Testis (tissue), 5 donors: ENCODE data around the gene GRIN2D. TPM values are rescaled to one million over a fixed set of nuclear protein-coding genes. Genes with fewer than 3 reads are reported as not detected.

ENCODE experiments used
- DNase-seq: peaks from one replicate; pipeline ENCODE4 v3.0.0-alpha.2; 2019
- H3K27ac ChIP-seq, 2 donors: fragments of 200-600 bp; sonication (generic); one replicate each; pipeline ENCODE4 v1.5.1; 2019
- H3K27me3 ChIP-seq: fragments of 200-600 bp; sonication (generic); one replicate; pipeline ENCODE4 v1.5.1; 2019
- H3K36me3 ChIP-seq: fragments of 200-600 bp; sonication (generic); one replicate; pipeline ENCODE4 v1.5.1; 2017; ENCODE audit warnings: low read depth; ENCODE audit errors: missing control alignments
- H3K4me1 ChIP-seq: fragments of 200-600 bp; sonication (generic); one replicate; pipeline ENCODE4 v1.5.1; 2019
- H3K4me3 ChIP-seq, 2 donors: fragments of 200-600 bp; sonication (generic); one replicate each; pipeline ENCODE4 v1.5.1; 2017 to 2019
- H3K9me3 ChIP-seq: fragments of 200-600 bp; sonication (generic); one replicate; pipeline ENCODE4 v1.5.1; 2017
- POLR2A ChIP-seq: fragments of 450-650 bp; IDR thresholded peaks from one replicate; pipeline ENCODE4 v1.6.1; 2017; ENCODE audit warnings: antibody characterized with exemption, mild to moderate bottlenecking, moderate library complexity
- WGBS, 2 donors: methylation state at CpG; one replicate each; pipeline ENCODE4 v1.1.5; 2018; 5-methylcytosine and 5-hydroxymethylcytosine counted together
- intact Hi-C: fragments of 100-400 bp; cut with DNase I; formaldehyde crosslinking; loops from one replicate; pipeline ENCODE4 v1.15.1; 2023; ENCODE audit warnings: low total_unique reads
- long read RNA-seq, 2 donors: transcript quantifications; one replicate each; lab custom pipeline, GENCODE V29; 2026
- polyA plus RNA-seq: library from polyadenylated mRNA; stranded (reverse); fragments of 350-450 nt; fragmentation: Illumina TruSeq; extraction: RNeasy Lipid Tissue Mini Kit (QIAGEN cat#74804); gene quantifications from one replicate; pipeline ENCODE4 v1.2.3, GENCODE V29; 2014; ENCODE audit warnings: low read depth, low replicate concordance; ENCODE audit not compliant: insufficient read depth
- total RNA-seq, 2 donors: library from RNA; depleted of rRNA; stranded (reverse); fragments of >200 nt; gene quantifications; one replicate each; pipeline ENCODE4 v1.2.3, GENCODE V29; 2016
- TF ChIP-seq, protein P1 (sequence below), 3 experiments: fragments of 450-650 bp in 2 of 3; fragments of 200-600 bp in 1 of 3; sonication (generic) in 1 of 3; IDR thresholded peaks; one replicate each; pipeline ENCODE4 v1.5.1; 2016 to 2019; ENCODE audit warnings: antibody characterized with exemption in 3 of 3, mild to moderate bottlenecking in 2 of 3, moderate library complexity in 1 of 3

Gene GRIN2D
- 1 to 10 TPM; 2.4 to 2.7 TPM for total RNA-seq
- 1.4 TPM for polyA plus RNA-seq
- long read RNA-seq, donor 1 = 0 reads
- long read RNA-seq, donor 2 = 0 reads

GRCh38 chr19:48393559-48394330 is at the start of gene GRIN2D:
Gene GRIN2D, plus strand, starts transcription at chr19:48393668. Its CDS starts 4,725 bp downstream, at chr19:48398393.
- TF ChIP-seq, protein P1, sequence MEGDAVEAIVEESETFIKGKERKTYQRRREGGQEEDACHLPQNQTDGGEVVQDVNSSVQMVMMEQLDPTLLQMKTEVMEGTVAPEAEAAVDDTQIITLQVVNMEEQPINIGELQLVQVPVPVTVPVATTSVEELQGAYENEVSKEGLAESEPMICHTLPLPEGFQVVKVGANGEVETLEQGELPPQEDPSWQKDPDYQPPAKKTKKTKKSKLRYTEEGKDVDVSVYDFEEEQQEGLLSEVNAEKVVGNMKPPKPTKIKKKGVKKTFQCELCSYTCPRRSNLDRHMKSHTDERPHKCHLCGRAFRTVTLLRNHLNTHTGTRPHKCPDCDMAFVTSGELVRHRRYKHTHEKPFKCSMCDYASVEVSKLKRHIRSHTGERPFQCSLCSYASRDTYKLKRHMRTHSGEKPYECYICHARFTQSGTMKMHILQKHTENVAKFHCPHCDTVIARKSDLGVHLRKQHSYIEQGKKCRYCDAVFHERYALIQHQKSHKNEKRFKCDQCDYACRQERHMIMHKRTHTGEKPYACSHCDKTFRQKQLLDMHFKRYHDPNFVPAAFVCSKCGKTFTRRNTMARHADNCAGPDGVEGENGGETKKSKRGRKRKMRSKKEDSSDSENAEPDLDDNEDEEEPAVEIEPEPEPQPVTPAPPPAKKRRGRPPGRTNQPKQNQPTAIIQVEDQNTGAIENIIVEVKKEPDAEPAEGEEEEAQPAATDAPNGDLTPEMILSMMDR (IDR thresholded peaks at IDR 0.05) = no peak
- no peak for TF ChIP-seq POLR2A
- H3K36me3 ChIP-seq = no peaks in the 10 kb centered on the region
- peak within 1 kb of the TSS in 1 of 2 donors; percentile 13 for H3K4me3 ChIP-seq
- DNase-seq = peak; percentile 33
- no peaks in the 10 kb centered on the region for H3K27me3 ChIP-seq
- H3K27ac ChIP-seq = peak within 1 kb of the TSS; percentile 14 to 24
- 24 to 40% methylated on average over 2 to 38 of the region's 40 CpGs for WGBS, 2 donors
- no peaks in the 10 kb centered on the region for H3K9me3 ChIP-seq
- H3K4me1 ChIP-seq = peaks cover 22% of the 10 kb centered on the region
- intact Hi-C loops = no loop called here

DNA sequence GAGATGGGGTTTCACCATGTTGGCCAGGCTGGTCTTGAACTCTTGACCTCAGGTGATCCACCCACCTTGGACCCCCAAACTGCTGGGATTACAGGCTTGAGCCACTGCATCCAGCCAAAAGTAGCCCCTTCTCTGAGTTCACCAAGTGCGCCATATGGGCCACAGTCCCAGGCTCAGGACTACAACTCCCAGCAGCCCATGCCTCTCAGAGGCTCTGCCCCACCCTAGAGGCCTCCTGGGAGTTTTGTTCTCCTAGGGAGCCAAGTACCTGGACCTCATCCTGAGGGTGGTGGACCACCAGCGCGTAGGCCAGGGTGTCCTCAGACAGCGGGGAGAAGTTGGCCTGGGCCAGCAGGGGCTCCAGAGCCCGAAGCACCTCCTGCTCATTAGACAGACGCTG is 48.6 kb upstream of the GRIN2D start:
- peaks cover 25% of the 10 kb centered on the region for H3K4me1 ChIP-seq
- no peak overlapping the region for H3K27ac ChIP-seq
- DNase-seq = no peak
- no peak overlapping the region for H3K4me3 ChIP-seq
- H3K27me3 ChIP-seq = no peaks in the 10 kb centered on the region
- no peaks in the 10 kb centered on the region for H3K9me3 ChIP-seq
- no peaks in the 10 kb centered on the region for H3K36me3 ChIP-seq
- 100% methylated on average over 2 to 6 of the region's 6 CpGs for WGBS, 2 donors
- intact Hi-C loops = no loop called here
- no peak for TF ChIP-seq POLR2A
- TF ChIP-seq, protein P1 (IDR thresholded peaks at IDR 0.05) = no peak

GRCh38 chr19:48346191-48346590 is 47.3 kb upstream of the GRIN2D start:
- H3K4me1 ChIP-seq = peaks cover 25% of the 10 kb centered on the region
- intact Hi-C loops = no loop called here
- H3K27ac ChIP-seq = peak overlapping the region; percentile 36 to 75
- H3K9me3 ChIP-seq = no peaks in the 10 kb centered on the region
- no peaks in the 10 kb centered on the region for H3K36me3 ChIP-seq
- H3K27me3 ChIP-seq = no peaks in the 10 kb centered on the region
- H3K4me3 ChIP-seq = no peak overlapping the region
- WGBS, 2 donors = 71 to 81% methylated on average over 2 of the region's 2 CpGs
- TF ChIP-seq, protein P1 (IDR thresholded peaks at IDR 0.05) = no peak
- TF ChIP-seq POLR2A = no peak
- DNase-seq = no peak

DNA sequence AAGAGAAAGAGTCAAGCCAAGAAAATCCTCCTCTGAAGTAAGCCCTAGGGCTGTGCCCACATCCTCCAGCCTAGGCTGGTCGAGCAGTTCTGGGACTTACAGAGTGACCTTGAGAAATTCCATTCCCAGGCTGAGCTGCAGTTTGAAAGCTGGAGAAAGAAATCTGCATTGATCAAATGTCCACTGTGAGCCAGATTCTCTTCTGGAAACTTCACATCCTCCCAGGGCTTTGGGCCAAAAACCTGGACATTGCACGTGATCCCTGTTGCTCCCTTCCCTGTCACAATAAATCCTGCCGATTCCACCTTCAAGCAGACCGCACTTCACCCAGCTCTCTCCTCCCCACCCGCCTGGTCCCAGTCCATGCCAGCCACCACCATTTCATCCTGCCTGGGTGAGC is 45.4 kb upstream of the GRIN2D start:
- Histone ChIP-seq H3K4me1 (peaks cover 25% of the 10 kb centered on the region), H3K27ac (peak overlapping the region; percentile 64 to 85), H3K27me3 (no peaks in the 10 kb centered on the region), H3K36me3 (no peaks in the 10 kb centered on the region), H3K9me3 (no peaks in the 10 kb centered on the region), H3K4me3 (no peak overlapping the region)
- 19 to 40% methylated on average over 5 of the region's 5 CpGs for WGBS, 2 donors
- intact Hi-C loops = no loop called here
- DNase-seq = peak; percentile 84
- no peak for TF ChIP-seq POLR2A
- TF ChIP-seq, protein P1 (IDR thresholded peaks at IDR 0.05) = no peak
